GM21619 (cell line): ENCODE data around the gene KSR2.

Experiments used
- ATAC-seq: cut with Tn5 transposase; IDR thresholded peaks from one replicate; pipeline ENCODE4 v1.9.1; 2021; ENCODE audit not compliant: unreplicated experiment

The KSR2 gene

GRCh38 chr12:117545216-117545615, 423.6 kb downstream of the KSR2 start:
- ATAC-seq, result no peak

GRCh38 chr12:117540011-117540410, 428.8 kb downstream of the KSR2 start:
- no peak for ATAC-seq

GRCh38 chr12:117538926-117539325, 429.9 kb downstream of the KSR2 start:
- no peak for ATAC-seq

GRCh38 chr12:117538032-117538690, 430.6 kb downstream of the KSR2 start:
- ATAC-seq, result no peak

- no peak for ATAC-seq
Measured at GRCh38 chr12:117533687-117534086, 435.1 kb downstream of the KSR2 start.

GRCh38 chr12:117530796-117531195, 438.0 kb downstream of the KSR2 start:
- ATAC-seq, result no peak

GRCh38 chr12:117528538-117528937, 440.3 kb downstream of the KSR2 start:
- ATAC-seq, result no peak

GRCh38 chr12:117527479-117527855, 441.3 kb downstream of the KSR2 start:
- no peak for ATAC-seq

GRCh38 chr12:117526757-117527478, 441.9 kb downstream of the KSR2 start:
- ATAC-seq, result no peak

GRCh38 chr12:117525766-117526165, 443.0 kb downstream of the KSR2 start:
- no peak for ATAC-seq

- no peak for ATAC-seq
Measured at GRCh38 chr12:117524806-117525205, 444.0 kb downstream of the KSR2 start.

- ATAC-seq, result no peak
Measured at GRCh38 chr12:117523971-117524370, 444.8 kb downstream of the KSR2 start.

- ATAC-seq, result no peak
Measured at GRCh38 chr12:117522559-117522958, 446.2 kb downstream of the KSR2 start.

- ATAC-seq, result no peak
Measured at GRCh38 chr12:117521867-117522266, 446.9 kb downstream of the KSR2 start.

GRCh38 chr12:117521346-117521745, 447.4 kb downstream of the KSR2 start:
- ATAC-seq, result no peak

- no peak for ATAC-seq
Measured at GRCh38 chr12:117518594-117519270, 450.1 kb downstream of the KSR2 start.

GRCh38 chr12:117517219-117517739, 451.5 kb downstream of the KSR2 start:
- no peak for ATAC-seq

GRCh38 chr12:117516034-117516433, 452.8 kb downstream of the KSR2 start:
- no peak for ATAC-seq

- no peak for ATAC-seq
Measured at GRCh38 chr12:117514016-117514415, 454.8 kb downstream of the KSR2 start.

GRCh38 chr12:117513353-117513752, 455.4 kb downstream of the KSR2 start:
- no peak for ATAC-seq

- ATAC-seq, result no peak
Measured at GRCh38 chr12:117508468-117508867, 460.3 kb downstream of the KSR2 start.

- no peak for ATAC-seq
Measured at GRCh38 chr12:117507548-117507947, 461.2 kb downstream of the KSR2 start.
